HepG2 (cell line): Measurements from ENCODE around the gene ABCB9. TPM values are rescaled to one million over a fixed set of nuclear protein-coding genes. Genes with fewer than 3 reads are reported as not detected.

Experiments used
- AHR ChIP-seq: IDR thresholded peaks from 2 replicates; pipeline ENCODE4 v1.6.1; 2018; ENCODE audit warnings: missing genetic modification reagents, missing compliant biosample characterization
- ARNT ChIP-seq: fragments of 450-650 bp; IDR thresholded peaks from 2 replicates; pipeline ENCODE4 v1.6.1; 2017
- DNMT1 ChIP-seq: sonication (generic); formaldehyde crosslinking; IDR thresholded peaks from 2 replicates; pipeline ENCODE4 v1.5.1; 2020; ENCODE audit warnings: mild to moderate bottlenecking, missing genetic modification reagents
- GABPA ChIP-seq, 2 experiments: IDR thresholded peaks; 2 replicates each; pipeline ENCODE4 v1.6.1; 2011 to 2016; ENCODE audit warnings: low read depth in 2 of 2, low read length in 1 of 2, missing biosample characterization in 1 of 2, missing genetic modification characterization in 1 of 2
- HNRNPL ChIP-seq: fragments of 200-400 bp; formaldehyde crosslinking; IDR thresholded peaks from 2 replicates; pipeline ENCODE4 v1.6.1; 2017; ENCODE audit warnings: mild to moderate bottlenecking, low read depth, low read length
- IKZF1 ChIP-seq: fragments of 450-650 bp; IDR thresholded peaks from 2 replicates; pipeline ENCODE4 v1.7.1; 2016
- JDP2 ChIP-seq: sonication (generic); formaldehyde crosslinking; IDR thresholded peaks from 2 replicates; pipeline ENCODE4 v1.8.1; 2022; ENCODE audit warnings: missing genetic modification reagents, borderline replicate concordance
- NBN ChIP-seq: fragments of 450-650 bp; conservative IDR thresholded peaks from 2 replicates; pipeline ENCODE4 v1.6.1; 2017
- NFATC3 ChIP-seq: sonication (generic); formaldehyde crosslinking; IDR thresholded peaks from 2 replicates; pipeline ENCODE4 v1.5.1; 2020; ENCODE audit warnings: mild to moderate bottlenecking, missing genetic modification reagents
- NFKB2 ChIP-seq: sonication (generic); formaldehyde crosslinking; IDR thresholded peaks from 2 replicates; pipeline ENCODE4 v1.4.0; 2020; ENCODE audit warnings: missing genetic modification reagents, borderline replicate concordance
- NKX3-1 ChIP-seq: sonication (generic); formaldehyde crosslinking; IDR thresholded peaks from 2 replicates; pipeline ENCODE4 v1.5.0; 2020; ENCODE audit warnings: missing genetic modification reagents
- SATB2 ChIP-seq: sonication (generic); formaldehyde crosslinking; IDR thresholded peaks from 2 replicates; pipeline ENCODE4 v1.5.0; 2020; ENCODE audit warnings: missing genetic modification reagents
- TRIM24 ChIP-seq: sonication (generic); formaldehyde crosslinking; IDR thresholded peaks from 2 replicates; pipeline ENCODE4 v1.8.0; 2022; ENCODE audit warnings: mild to moderate bottlenecking, missing genetic modification reagents
- ZBTB8A ChIP-seq: sonication (generic); formaldehyde crosslinking; IDR thresholded peaks from 2 replicates; pipeline ENCODE4 v1.4.0; 2020; ENCODE audit warnings: mild to moderate bottlenecking, low read depth, missing genetic modification reagents, borderline replicate concordance
- ZFP36 ChIP-seq: fragments of 150-350 bp; IDR thresholded peaks from 2 replicates; pipeline ENCODE4 v1.6.1; 2018; ENCODE audit warnings: borderline replicate concordance, low read length, low read depth; ENCODE audit not compliant: partially characterized antibody
- ZNF3 ChIP-seq: IDR thresholded peaks from 2 replicates; pipeline ENCODE4 v1.7.0; 2017; ENCODE audit warnings: inconsistent platforms
- ZNF33B ChIP-seq: sonication (generic); formaldehyde crosslinking; IDR thresholded peaks from 2 replicates; pipeline ENCODE4 v1.5.1; 2020; ENCODE audit warnings: mild to moderate bottlenecking, missing genetic modification reagents
- polyA plus RNA-seq, 8 experiments: library from polyadenylated mRNA; depleted of rRNA in 3 of 8; stranded (reverse) in 7 of 8; unstranded in 1 of 8; fragments of >200 nt; fragmentation: Illumina TruSeq in 4 of 8; extraction: Trizol in 4 of 8; gene quantifications; 2 replicates each; pipeline versions ENCODE4 v1.2.1 to v1.2.3, GENCODE V29; 2011 to 2016; ENCODE audit warnings: low read depth in 4 of 8, missing spikeins in 1 of 8, mixed read lengths in 1 of 8; ENCODE audit not compliant: insufficient read depth in 1 of 8
- total RNA-seq, 5 experiments: library from RNA; depleted of rRNA; stranded (reverse); fragments of >200 nt; fragmentation: Illumina TruSeq; extraction: Trizol; gene quantifications; 2 replicates each; pipeline ENCODE4 v1.2.3, GENCODE V29; 2016; ENCODE audit warnings: low read depth in 1 of 5
- TF ChIP-seq, protein P1 (sequence below), 2 experiments: IDR thresholded peaks; 2 replicates each; pipeline ENCODE4 v1.6.1; 2011 to 2012; ENCODE audit warnings: low read length in 2 of 2, borderline replicate concordance in 1 of 2, low read depth in 1 of 2, mild to moderate bottlenecking in 1 of 2, moderate library complexity in 1 of 2
- TF ChIP-seq, protein P2 (sequence below): sonication (generic); formaldehyde crosslinking; IDR thresholded peaks from 2 replicates; pipeline ENCODE4 v1.8.1; 2023; ENCODE audit warnings: mild to moderate bottlenecking, missing genetic modification reagents
- TF ChIP-seq, protein P3 (sequence below): sonication (generic); formaldehyde crosslinking; IDR thresholded peaks from 2 replicates; pipeline ENCODE4 v1.5.0; 2020; ENCODE audit warnings: missing genetic modification reagents, mild to moderate bottlenecking, borderline replicate concordance
- TF ChIP-seq, protein P4 (sequence below): sonication (generic); formaldehyde crosslinking; IDR thresholded peaks from 2 replicates; pipeline ENCODE4 v1.8.0; 2022; ENCODE audit warnings: mild to moderate bottlenecking, missing genetic modification reagents; ENCODE audit not compliant: insufficient replicate concordance
- TF ChIP-seq, protein P5 (sequence below): sonication (generic); formaldehyde crosslinking; IDR thresholded peaks from 2 replicates; pipeline ENCODE4 v1.4.0; 2020; ENCODE audit warnings: mild to moderate bottlenecking, missing genetic modification reagents

ABCB9 gene
- total and polyA plus RNA-seq, 2 of the 13 experiments (the other 11 are each of a cell fraction or from before 2014, with no cell fraction given) = 5.1 to 6.0 TPM

DNA sequence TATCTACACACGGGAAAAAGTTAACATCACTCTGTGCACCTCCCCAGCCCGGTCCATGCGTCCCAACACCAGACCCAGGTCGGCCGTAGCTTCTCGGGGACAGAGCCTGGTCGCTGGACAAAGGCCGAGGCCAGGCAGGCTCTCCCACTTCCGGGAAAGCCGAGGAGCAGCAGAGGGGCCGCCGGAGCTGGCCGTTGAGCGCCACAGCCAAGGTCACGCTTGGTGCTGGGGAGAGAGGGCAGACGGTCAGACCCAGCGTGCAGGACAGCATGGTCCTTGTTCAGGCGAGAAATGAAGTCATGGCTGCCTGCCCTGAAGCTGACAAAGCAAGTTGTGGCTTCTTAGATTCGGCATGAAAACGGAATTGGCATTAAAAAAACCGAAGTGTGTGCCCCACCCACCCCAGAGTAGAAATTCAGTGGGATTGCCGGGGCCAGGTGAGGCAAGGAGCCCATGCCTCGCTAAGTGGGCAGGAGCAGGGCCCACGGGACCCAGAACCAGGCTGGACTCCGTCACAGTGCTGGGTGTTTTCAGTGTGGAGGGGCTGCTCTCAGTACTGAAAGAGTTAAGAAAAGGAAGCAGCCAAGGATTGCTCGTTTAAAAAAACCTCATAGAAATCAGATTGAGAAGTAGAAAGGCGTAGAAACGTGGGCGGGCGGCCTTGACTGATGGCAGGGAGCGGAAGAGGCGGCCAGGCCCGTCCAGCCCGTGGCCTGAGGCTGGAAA lies 18.5 kb upstream of the ABCB9 start (continued):
- TF ChIP-seq, protein P1, sequence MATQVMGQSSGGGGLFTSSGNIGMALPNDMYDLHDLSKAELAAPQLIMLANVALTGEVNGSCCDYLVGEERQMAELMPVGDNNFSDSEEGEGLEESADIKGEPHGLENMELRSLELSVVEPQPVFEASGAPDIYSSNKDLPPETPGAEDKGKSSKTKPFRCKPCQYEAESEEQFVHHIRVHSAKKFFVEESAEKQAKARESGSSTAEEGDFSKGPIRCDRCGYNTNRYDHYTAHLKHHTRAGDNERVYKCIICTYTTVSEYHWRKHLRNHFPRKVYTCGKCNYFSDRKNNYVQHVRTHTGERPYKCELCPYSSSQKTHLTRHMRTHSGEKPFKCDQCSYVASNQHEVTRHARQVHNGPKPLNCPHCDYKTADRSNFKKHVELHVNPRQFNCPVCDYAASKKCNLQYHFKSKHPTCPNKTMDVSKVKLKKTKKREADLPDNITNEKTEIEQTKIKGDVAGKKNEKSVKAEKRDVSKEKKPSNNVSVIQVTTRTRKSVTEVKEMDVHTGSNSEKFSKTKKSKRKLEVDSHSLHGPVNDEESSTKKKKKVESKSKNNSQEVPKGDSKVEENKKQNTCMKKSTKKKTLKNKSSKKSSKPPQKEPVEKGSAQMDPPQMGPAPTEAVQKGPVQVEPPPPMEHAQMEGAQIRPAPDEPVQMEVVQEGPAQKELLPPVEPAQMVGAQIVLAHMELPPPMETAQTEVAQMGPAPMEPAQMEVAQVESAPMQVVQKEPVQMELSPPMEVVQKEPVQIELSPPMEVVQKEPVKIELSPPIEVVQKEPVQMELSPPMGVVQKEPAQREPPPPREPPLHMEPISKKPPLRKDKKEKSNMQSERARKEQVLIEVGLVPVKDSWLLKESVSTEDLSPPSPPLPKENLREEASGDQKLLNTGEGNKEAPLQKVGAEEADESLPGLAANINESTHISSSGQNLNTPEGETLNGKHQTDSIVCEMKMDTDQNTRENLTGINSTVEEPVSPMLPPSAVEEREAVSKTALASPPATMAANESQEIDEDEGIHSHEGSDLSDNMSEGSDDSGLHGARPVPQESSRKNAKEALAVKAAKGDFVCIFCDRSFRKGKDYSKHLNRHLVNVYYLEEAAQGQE (IDR thresholded peaks at IDR 0.05; ENCODE audit: borderline replicate concordance in 1 of 2, low read depth in 1 of 2, low read length in 2 of 2) = no peak
- TF ChIP-seq ZBTB8A (CRISPR knock-in tag) (no peak), ZNF33B (CRISPR knock-in tag) (no peak), DNMT1 (no peak), NBN (no peak), ZFP36 (no peak), ZNF3 (CRISPR knock-in tag) (no peak), SATB2 (CRISPR knock-in tag) (no peak), IKZF1 (no peak), NKX3-1 (CRISPR knock-in tag) (no peak), ARNT (no peak), TRIM24 (CRISPR knock-in tag) (no peak), NFKB2 (CRISPR knock-in tag) (peak; percentile 76; the same call in 1 of the 2 replicates), JDP2 (CRISPR knock-in tag) (no peak), AHR (0 out of 2 replicates have a peak, but pooled peaks have one; percentile 32), HNRNPL (peak; percentile 51; the same call in 1 of the 2 replicates), GABPA (IDR thresholded peaks at IDR 0.05; ENCODE audit: low read depth, low read length) (no peak), GABPA (CRISPR knock-in tag; IDR thresholded peaks at IDR 0.05; ENCODE audit: low read depth) (peak; percentile 79), NFATC3 (CRISPR knock-in tag) (0 out of 2 replicates have a peak, but pooled peaks have one; percentile 7)
- TF ChIP-seq, protein P2, sequence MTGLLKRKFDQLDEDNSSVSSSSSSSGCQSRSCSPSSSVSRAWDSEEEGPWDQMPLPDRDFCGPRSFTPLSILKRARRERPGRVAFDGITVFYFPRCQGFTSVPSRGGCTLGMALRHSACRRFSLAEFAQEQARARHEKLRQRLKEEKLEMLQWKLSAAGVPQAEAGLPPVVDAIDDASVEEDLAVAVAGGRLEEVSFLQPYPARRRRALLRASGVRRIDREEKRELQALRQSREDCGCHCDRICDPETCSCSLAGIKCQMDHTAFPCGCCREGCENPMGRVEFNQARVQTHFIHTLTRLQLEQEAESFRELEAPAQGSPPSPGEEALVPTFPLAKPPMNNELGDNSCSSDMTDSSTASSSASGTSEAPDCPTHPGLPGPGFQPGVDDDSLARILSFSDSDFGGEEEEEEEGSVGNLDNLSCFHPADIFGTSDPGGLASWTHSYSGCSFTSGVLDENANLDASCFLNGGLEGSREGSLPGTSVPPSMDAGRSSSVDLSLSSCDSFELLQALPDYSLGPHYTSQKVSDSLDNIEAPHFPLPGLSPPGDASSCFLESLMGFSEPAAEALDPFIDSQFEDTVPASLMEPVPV (CRISPR knock-in tag) = peak; percentile 90
- TF ChIP-seq, protein P3, sequence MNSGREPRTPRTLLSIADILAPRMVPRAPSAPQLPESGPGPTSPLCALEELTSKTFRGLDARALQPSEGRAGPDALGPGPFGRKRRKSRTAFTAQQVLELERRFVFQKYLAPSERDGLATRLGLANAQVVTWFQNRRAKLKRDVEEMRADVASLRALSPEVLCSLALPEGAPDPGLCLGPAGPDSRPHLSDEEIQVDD = no peak
- TF ChIP-seq, protein P4, sequence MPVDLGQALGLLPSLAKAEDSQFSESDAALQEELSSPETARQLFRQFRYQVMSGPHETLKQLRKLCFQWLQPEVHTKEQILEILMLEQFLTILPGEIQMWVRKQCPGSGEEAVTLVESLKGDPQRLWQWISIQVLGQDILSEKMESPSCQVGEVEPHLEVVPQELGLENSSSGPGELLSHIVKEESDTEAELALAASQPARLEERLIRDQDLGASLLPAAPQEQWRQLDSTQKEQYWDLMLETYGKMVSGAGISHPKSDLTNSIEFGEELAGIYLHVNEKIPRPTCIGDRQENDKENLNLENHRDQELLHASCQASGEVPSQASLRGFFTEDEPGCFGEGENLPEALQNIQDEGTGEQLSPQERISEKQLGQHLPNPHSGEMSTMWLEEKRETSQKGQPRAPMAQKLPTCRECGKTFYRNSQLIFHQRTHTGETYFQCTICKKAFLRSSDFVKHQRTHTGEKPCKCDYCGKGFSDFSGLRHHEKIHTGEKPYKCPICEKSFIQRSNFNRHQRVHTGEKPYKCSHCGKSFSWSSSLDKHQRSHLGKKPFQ = no peak
- TF ChIP-seq, protein P5, sequence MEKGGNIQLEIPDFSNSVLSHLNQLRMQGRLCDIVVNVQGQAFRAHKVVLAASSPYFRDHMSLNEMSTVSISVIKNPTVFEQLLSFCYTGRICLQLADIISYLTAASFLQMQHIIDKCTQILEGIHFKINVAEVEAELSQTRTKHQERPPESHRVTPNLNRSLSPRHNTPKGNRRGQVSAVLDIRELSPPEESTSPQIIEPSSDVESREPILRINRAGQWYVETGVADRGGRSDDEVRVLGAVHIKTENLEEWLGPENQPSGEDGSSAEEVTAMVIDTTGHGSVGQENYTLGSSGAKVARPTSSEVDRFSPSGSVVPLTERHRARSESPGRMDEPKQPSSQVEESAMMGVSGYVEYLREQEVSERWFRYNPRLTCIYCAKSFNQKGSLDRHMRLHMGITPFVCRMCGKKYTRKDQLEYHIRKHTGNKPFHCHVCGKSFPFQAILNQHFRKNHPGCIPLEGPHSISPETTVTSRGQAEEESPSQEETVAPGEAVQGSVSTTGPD (CRISPR knock-in tag) = no peak
